Large intestine (tissue), 3 donors: ENCODE measurements around the gene ODF4. TPM values are rescaled to one million over a fixed set of nuclear protein-coding genes. Genes with fewer than 3 reads are reported as not detected.

Source experiments
- DNase-seq, 2 donors: peaks; one replicate each; pipeline versions ENCODE4 v3.0.0 to v3.0.0-alpha.2; 2013
- H3K27ac ChIP-seq: one replicate; pipeline ENCODE4 v1.5.1; 2013; ENCODE audit warnings: low read length
- H3K27me3 ChIP-seq: 2 replicates; pipeline ENCODE4 v1.6.1; 2013; ENCODE audit warnings: low read length; ENCODE audit not compliant: control insufficient read depth, insufficient read depth
- H3K36me3 ChIP-seq: 2 replicates; pipeline ENCODE4 v1.6.1; 2013; ENCODE audit warnings: low read length; ENCODE audit not compliant: control insufficient read depth, insufficient read depth
- H3K4me1 ChIP-seq: one replicate; pipeline ENCODE4 v1.6.1; 2013; ENCODE audit warnings: low read length; ENCODE audit not compliant: control insufficient read depth, insufficient read depth
- H3K4me3 ChIP-seq: one replicate; pipeline ENCODE4 v1.5.1; 2013; ENCODE audit warnings: low read length
- H3K9me3 ChIP-seq: one replicate; pipeline ENCODE4 v1.6.1; 2013; ENCODE audit warnings: mild to moderate bottlenecking, low read depth, low read length, moderate library complexity; ENCODE audit not compliant: control insufficient read depth
- WGBS: methylation state at CpG from one replicate; pipeline ENCODE4 v1.1.5; 2013; ENCODE audit warnings: low lambda C conversion rate; ENCODE audit not compliant: insufficient coverage; 5-methylcytosine and 5-hydroxymethylcytosine counted together
- polyA plus RNA-seq: library from polyadenylated mRNA; unstranded; fragments of 120-200 nt; gene quantifications from one replicate; pipeline ENCODE4 v1.2.1, GENCODE V29; 2013

Gene ODF4
- polyA plus RNA-seq, 1 donor: not detected

DNA sequence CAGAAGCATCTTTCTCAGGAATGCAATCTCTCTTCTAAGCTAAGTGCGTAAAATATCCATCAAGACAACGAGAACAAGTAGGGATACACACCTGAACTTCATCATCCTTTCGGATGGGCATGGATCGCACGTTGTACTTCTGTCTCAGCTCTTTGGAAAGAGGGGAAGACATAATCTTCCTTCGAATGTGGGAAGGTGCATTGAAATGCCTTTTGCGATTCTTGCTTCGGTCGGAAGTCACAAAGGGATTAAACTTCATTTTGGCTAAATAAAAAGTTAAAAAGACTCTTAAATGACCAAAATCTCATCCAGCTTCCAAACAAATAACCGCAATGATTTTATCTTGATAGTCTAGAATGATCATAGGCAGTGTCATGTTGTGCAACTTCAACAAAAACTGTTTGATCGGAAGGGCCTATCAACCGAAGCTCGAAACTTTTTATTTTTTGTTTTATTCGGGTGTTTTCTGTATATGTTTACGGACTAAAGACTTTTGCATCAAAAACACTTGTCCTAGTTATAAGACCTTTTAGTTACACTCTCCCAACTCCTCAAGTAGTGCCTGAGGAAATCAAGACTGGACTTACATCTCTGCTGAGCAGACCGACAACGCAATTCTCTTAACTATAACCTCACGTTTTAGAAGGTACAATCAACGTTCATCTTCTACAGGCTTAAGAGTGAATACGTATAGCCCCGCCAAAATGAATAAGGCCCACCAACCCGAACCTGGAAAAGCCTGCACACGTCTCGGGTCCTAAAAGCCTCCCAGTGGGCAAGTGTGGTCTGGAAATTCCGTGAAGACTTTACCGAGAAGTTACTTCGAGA is 42.6 kb downstream of the ODF4 start:
- WGBS: 14% methylated on average over 7 of the region's 27 CpGs
- peak overlapping the region; percentile 90 for H3K4me3 ChIP-seq
- peak overlapping the region; percentile 52 for H3K27ac ChIP-seq
- H3K27me3 ChIP-seq: no peaks in the 10 kb centered on the region
- DNase-seq: no peak
- peaks cover 46% of the 10 kb centered on the region for H3K36me3 ChIP-seq
- no peaks in the 10 kb centered on the region for H3K9me3 ChIP-seq
- peaks cover 21% of the 10 kb centered on the region for H3K4me1 ChIP-seq

DNA sequence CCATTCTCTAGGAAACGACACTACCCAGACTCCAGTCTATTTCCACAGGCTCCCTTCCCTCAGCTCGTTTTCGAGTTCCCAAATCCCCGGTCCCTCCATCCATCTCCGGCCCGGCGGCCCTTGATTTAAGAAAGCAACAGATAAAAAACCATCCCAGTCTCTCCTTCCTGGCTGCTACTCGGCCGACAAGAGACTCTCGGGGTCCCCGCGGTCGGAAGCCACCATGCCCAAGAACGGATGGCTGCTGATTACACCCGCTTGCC is 43.2 kb downstream of the ODF4 start:
- peaks cover 40% of the 10 kb centered on the region for H3K36me3 ChIP-seq
- peak overlapping the region; percentile 52 for H3K27ac ChIP-seq
- H3K4me1 ChIP-seq: peaks cover 21% of the 10 kb centered on the region
- peak overlapping the region; percentile 90 for H3K4me3 ChIP-seq
- 0% methylated on average over 6 of the region's 15 CpGs for WGBS
- no peaks in the 10 kb centered on the region for H3K27me3 ChIP-seq
- DNase-seq: no peak
- no peaks in the 10 kb centered on the region for H3K9me3 ChIP-seq

GRCh38 chr17:8383143-8383822 is 43.6 kb downstream of the ODF4 start, which contains the start of gene RPL26:
Gene RPL26 (minus strand): TSS chr17:8383193. CDS start chr17:8382310, 883 bp downstream.
- DNase-seq: peak; percentile 97 to 99
- no CpG with 5 or more reads among the region's 55 CpGs for WGBS
- no peaks in the 10 kb centered on the region for H3K27me3 ChIP-seq
- H3K36me3 ChIP-seq: peaks cover 36% of the 10 kb centered on the region
- peaks cover 21% of the 10 kb centered on the region for H3K4me1 ChIP-seq
- peak within 1 kb of the TSS; percentile 93 for H3K27ac ChIP-seq
- peak within 1 kb of the TSS; percentile 90 for H3K4me3 ChIP-seq
- H3K9me3 ChIP-seq: no peaks in the 10 kb centered on the region

DNA sequence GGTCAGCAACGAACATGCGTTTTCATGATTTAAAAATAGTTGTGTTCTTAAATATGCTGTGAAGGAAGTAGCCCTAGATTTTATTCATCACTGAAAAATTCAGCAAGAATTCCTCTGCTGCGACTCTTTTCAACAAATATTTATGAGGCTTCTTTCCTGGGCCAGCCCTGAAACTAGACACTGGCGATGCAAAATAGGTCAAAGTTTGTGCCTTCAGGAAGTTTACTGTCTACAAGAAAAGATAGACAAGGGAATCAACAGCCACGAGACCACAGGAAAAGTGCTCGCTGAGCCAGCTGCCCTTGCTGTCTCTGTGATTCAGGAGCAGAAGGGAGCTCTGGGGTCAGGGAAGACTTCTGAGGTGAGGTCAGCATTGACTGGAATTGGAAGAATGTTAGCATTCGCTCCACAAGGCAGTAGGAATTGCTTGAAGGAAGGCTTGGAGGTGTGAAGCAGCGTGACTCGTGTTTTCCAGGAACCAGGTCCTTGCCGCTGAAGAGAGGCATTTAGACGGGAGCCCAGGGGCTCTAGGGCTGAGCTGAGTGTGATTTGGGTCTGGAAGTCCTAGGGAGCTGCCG is 45.2 kb downstream of the ODF4 start:
- Histone ChIP-seq H3K27ac (no peak overlapping the region), H3K4me3 (no peak overlapping the region), H3K9me3 (no peaks in the 10 kb centered on the region), H3K36me3 (peaks cover 20% of the 10 kb centered on the region), H3K27me3 (no peaks in the 10 kb centered on the region), H3K4me1 (peaks cover 21% of the 10 kb centered on the region)
- no peak for DNase-seq
- WGBS: 82% methylated on average over 4 of the region's 12 CpGs

- Histone ChIP-seq H3K4me1 (peaks cover 7% of the 10 kb centered on the region), H3K27me3 (peaks cover 4% of the 10 kb centered on the region)
- no CpG with 5 or more reads among the region's 6 CpGs for WGBS
These were observed 47.2 kb downstream of the ODF4 start for GRCh38 chr17:8386841-8387240.

DNA sequence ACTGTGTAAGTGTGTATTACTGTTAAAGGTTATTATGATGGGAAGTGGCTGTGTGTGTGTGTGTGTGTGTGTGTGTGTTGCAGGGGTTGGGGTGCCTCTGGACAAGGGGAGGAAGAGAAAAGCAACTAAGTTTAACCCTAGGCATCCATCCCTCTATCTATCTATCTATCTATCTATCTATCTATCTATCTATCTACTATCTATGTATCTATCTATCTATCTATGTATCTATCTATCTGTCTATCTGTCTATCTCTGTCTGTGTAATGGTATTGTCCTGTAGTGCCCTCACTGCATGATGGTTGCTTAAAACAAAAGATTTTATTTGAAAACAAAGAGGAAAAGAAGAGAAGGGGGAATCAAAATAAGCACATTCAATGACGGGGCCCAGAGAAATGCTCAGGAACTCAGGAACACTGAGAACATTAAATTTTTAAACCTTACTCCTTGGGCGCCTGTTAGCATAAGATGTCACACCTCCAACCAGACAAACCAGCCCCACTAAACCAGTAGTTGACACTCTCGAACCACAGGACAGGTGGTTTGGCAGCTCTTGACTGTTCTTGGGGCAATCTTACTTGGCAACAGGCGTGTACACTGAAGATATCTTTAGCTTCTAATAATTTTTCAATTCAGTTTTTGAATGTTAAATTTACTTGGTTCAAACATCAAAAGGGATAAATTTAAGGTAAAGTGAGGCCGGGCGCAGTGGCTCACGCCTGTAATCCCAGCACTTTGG is 48.4 kb downstream of the ODF4 start:
- H3K27ac ChIP-seq: no peak overlapping the region
- H3K9me3 ChIP-seq: no peaks in the 10 kb centered on the region
- no peak for DNase-seq
- no CpG with 5 or more reads among the region's 7 CpGs for WGBS
- H3K36me3 ChIP-seq: no peaks in the 10 kb centered on the region
- H3K4me3 ChIP-seq: no peak overlapping the region
- H3K27me3 ChIP-seq: peaks cover 13% of the 10 kb centered on the region
- H3K4me1 ChIP-seq: peaks cover 5% of the 10 kb centered on the region

More at GRCh38 chr17:8386841-8387240, 47.2 kb downstream of the ODF4 start:
- Histone ChIP-seq H3K9me3 (no peaks in the 10 kb centered on the region), H3K4me3 (no peak overlapping the region), H3K36me3 (peaks cover under 1% of the 10 kb centered on the region), H3K27ac (no peak overlapping the region)
- no peak for DNase-seq

DNA sequence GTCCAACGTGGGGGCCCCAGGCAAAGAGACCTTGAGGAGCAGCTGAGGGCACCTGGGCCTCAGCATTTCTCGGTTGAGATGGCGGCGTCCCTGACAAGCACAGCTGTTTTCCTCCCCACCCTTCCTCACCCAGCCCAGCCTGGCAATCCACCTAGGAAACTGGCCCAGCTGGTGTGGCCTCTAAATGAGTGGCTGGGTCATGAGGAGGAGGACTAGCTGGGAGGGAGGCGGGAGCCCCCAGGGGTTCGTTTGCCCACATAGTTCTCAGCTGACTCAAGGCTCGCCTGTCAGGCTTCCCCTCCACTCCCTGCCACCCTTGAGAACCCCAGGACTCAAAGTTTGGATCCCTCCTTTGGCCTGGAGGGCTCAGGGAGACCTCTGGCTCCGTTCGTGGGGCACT is 52.1 kb downstream of the ODF4 start:
- Histone ChIP-seq H3K9me3 (no peaks in the 10 kb centered on the region), H3K36me3 (no peaks in the 10 kb centered on the region), H3K27me3 (peaks cover 41% of the 10 kb centered on the region), H3K4me1 (no peaks in the 10 kb centered on the region), H3K4me3 (no peak overlapping the region), H3K27ac (no peak overlapping the region)
- WGBS: no CpG with 5 or more reads among the region's 9 CpGs
- no peak for DNase-seq

- H3K4me3 ChIP-seq: no peak overlapping the region
- no peak for DNase-seq
- no peak overlapping the region for H3K27ac ChIP-seq
- no peaks in the 10 kb centered on the region for H3K9me3 ChIP-seq
- no peaks in the 10 kb centered on the region for H3K4me1 ChIP-seq
- H3K27me3 ChIP-seq: peaks cover 44% of the 10 kb centered on the region
- no peaks in the 10 kb centered on the region for H3K36me3 ChIP-seq
- WGBS: no CpG with 5 or more reads among the region's 18 CpGs
These were observed 52.6 kb downstream of the ODF4 start for GRCh38 chr17:8392274-8392673.

DNA sequence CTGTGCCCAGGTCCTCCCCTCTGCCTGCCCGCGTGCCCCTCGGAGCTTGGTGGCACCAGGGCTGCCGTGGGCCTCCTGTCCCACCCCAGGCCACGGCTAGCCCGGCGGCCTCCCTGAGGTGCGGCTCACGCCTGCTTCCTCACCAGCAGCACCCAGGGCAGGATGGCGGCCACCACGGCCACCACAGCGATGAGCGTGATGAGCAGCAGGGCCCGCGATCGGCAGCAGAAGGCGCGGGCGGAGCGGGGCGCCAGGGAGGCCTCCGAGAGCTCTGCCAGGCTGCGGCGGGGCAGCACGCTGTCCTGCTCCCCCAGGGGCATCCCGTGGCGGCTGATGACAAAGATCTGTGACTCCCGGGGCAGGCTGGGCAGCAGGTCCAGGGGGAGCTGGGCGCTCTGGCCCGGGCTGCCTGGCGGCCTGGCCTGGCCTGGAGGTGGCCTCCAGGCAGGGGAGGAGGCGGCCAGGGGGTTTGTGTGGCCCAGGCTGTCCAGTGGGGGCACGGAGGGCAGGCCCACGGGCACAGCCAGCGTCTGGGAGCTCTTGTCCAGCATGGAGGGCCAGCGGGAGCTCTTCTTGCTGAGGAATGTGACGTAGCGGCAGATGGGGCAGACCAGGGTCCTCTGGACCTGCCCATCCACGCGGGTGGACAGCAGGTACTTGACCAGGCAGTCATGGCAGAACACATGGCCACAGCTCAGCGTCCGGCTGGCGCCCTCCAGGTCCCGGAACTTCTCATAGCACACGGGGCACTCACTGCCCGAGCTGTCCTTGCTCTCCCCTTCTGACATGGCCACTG is 53.2 kb downstream of the ODF4 start:
- Histone ChIP-seq H3K36me3 (no peaks in the 10 kb centered on the region), H3K4me1 (no peaks in the 10 kb centered on the region), H3K27ac (no peak overlapping the region), H3K27me3 (peaks cover 49% of the 10 kb centered on the region), H3K4me3 (no peak overlapping the region), H3K9me3 (no peaks in the 10 kb centered on the region)
- WGBS: no CpG with 5 or more reads among the region's 46 CpGs
- DNase-seq: no peak
